Psoas muscle (tissue), 8 donors: Measurements from ENCODE around the gene CARD19. TPM values are rescaled to one million over a fixed set of nuclear protein-coding genes. Genes with fewer than 3 reads are reported as not detected.

Source experiments
- ATAC-seq, 4 donors: fragments of 200-7000 bp; cut with Tn5 transposase; one replicate each; pipeline ENCODE4 v1.9.1; 2020; ENCODE audit warnings: moderate library complexity in 3 of 4, mild to moderate bottlenecking in 2 of 4
- DNase-seq, 2 donors: peaks; one replicate each; pipeline ENCODE4 v3.0.0-alpha.2; 2020
- H3K27ac ChIP-seq: fragments of 200-600 bp; one replicate; pipeline ENCODE4 v1.8.0; 2022
- H3K27me3 ChIP-seq, 3 donors: fragments of 200-600 bp in 1 of 3; one replicate each; pipeline versions ENCODE4 v1.6.1 to v1.8.0; 2013 to 2022; ENCODE audit warnings: low read length in 2 of 3, mild to moderate bottlenecking in 2 of 3, moderate library complexity in 1 of 3; ENCODE audit not compliant: insufficient read depth in 3 of 3
- H3K36me3 ChIP-seq, 2 donors: fragments of 200-600 bp in 1 of 2; one replicate each; pipeline versions ENCODE4 v1.6.1 to v1.8.0; 2013 to 2022; ENCODE audit warnings: low read depth in 1 of 2, mild to moderate bottlenecking in 1 of 2, moderate library complexity in 1 of 2; ENCODE audit not compliant: insufficient read depth in 1 of 2
- H3K4me1 ChIP-seq: fragments of 200-600 bp; one replicate; pipeline ENCODE4 v1.8.0; 2022
- H3K4me3 ChIP-seq: fragments of 200-600 bp; one replicate; pipeline ENCODE4 v1.8.0; 2022; ENCODE audit warnings: mild to moderate bottlenecking
- H3K9me3 ChIP-seq: fragments of 200-600 bp; one replicate; pipeline ENCODE4 v1.8.0; 2022
- WGBS, 3 donors: extraction: QIAGEN DNeasy Blood & Tissue Kit; methylation state at CpG; one replicate each; pipeline versions ENCODE4 v1.1.6 to v1.1.7; 2013; 5-methylcytosine and 5-hydroxymethylcytosine counted together
- intact Hi-C, 2 donors: fragments of 100-400 bp; cut with DNase I; formaldehyde crosslinking; loops; one replicate each; pipeline versions ENCODE4 v1.11.0 to v1.14.2; 2022
- polyA plus RNA-seq, 3 donors: library from polyadenylated mRNA; stranded (reverse); fragments of 200-250 nt; gene quantifications; one replicate each; pipeline ENCODE4 v1.2.3, GENCODE V29; 2013
- total RNA-seq, 4 donors: library from RNA; stranded (reverse); fragmentation: NEBNext Ultra II Directional in 2 of 4; extraction: Animal tissue kit (Norgen Biotek cat#: 25700) in 2 of 4; gene quantifications; one replicate each; pipeline versions ENCODE4 v1.2.1 to v1.2.4, GENCODE V29; 2021 to 2023
- TF ChIP-seq, protein P1 (sequence below): fragments of 200-600 bp; IDR thresholded peaks from one replicate; pipeline ENCODE4 v1.8.0; 2022; ENCODE audit warnings: antibody characterized with exemption
- donor health status: healthy with polysubstance abuse.
- donor health status: DM: no; HTN: no; CAD: no; lungs with moderate emphysema.
- donor health status: Bipolar disorder and iron deficiency.
- donor health status: healthy.
- donor health status: DM: yes; HTN: yes; CAD: no.
- donor health status: DM: no; HTN: no; CAD: no.
- donor health status: DM: no; HTN: no; CAD: no.
- donor health status: DM: yes; HTN: yes; CAD: no.

Gene CARD19
- total and polyA plus RNA-seq, 7 donors = 27.9 to 86.3 (median 46.7) TPM

DNA sequence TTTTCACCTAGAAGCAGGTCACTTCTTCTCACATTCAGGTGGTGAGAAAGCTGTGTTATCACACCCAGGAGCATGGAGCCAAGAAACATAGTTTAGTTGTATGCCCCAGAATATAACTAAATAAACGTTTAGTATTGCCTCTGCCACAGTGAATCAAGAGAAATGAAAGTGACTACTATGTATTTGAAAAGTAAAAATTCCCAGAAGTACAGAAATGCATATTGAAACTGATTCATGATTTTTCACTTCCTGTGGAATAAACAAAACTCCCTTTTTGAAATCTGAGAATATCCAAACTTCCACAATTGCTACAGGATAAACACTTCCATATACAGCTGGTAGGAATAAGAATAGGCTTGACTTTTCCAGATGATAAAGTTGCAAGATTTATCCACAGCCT is 53.3 kb downstream of the CARD19 start:
- intact Hi-C loops = no loop called here
- H3K36me3 ChIP-seq = no peaks in the 10 kb centered on the region
- H3K27me3 ChIP-seq = no peaks in the 10 kb centered on the region
- 38 to 61% (median 50%) methylated on average over 1 of the region's 1 CpG for WGBS, 3 donors
- no peak overlapping the region for H3K4me3 ChIP-seq
- H3K27ac ChIP-seq = no peak overlapping the region
- no peaks in the 10 kb centered on the region for H3K9me3 ChIP-seq
- TF ChIP-seq, protein P1, sequence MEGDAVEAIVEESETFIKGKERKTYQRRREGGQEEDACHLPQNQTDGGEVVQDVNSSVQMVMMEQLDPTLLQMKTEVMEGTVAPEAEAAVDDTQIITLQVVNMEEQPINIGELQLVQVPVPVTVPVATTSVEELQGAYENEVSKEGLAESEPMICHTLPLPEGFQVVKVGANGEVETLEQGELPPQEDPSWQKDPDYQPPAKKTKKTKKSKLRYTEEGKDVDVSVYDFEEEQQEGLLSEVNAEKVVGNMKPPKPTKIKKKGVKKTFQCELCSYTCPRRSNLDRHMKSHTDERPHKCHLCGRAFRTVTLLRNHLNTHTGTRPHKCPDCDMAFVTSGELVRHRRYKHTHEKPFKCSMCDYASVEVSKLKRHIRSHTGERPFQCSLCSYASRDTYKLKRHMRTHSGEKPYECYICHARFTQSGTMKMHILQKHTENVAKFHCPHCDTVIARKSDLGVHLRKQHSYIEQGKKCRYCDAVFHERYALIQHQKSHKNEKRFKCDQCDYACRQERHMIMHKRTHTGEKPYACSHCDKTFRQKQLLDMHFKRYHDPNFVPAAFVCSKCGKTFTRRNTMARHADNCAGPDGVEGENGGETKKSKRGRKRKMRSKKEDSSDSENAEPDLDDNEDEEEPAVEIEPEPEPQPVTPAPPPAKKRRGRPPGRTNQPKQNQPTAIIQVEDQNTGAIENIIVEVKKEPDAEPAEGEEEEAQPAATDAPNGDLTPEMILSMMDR = no peak
- ATAC-seq (no peak), DNase-seq (no peak)
- peaks cover 5% of the 10 kb centered on the region for H3K4me1 ChIP-seq

DNA sequence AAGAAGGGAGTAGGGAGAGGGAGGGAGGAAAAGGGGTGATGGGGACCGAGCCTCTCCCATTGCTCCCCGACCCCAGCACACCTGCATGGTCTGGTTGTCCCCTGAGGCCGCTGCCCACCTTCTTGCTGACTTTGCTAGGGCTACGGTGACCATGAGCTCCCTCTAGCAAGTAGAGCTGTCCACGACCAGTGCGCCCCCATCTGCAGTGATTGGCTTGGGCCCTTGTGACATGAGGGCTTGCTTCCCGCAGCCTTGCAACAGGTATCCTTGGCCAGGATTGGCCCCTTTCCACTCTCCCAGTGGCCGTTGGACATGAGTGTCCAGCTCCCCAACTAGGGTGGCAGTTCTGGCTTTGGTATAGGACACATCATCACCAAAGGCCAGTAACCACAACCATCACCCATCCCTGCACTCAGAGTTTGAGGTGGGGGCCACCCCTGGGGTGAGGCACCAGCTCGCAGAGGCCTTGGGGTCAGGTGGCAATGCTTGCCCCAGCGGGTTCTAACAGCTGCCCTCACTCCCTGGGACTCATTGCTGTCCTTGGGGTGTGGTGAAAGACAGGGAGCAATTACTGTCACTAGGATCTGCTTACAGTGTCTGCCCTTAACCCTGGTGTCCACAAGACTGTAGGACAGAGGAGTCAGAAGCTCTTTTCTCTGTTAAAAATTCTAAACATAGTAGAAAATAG is 55.2 kb downstream of the CARD19 start:
- DNase-seq (no peak), ATAC-seq (peak in 2 of 4 donors; percentile 58 to 60)
- Histone ChIP-seq H3K36me3 (no peaks in the 10 kb centered on the region), H3K27ac (no peak overlapping the region), H3K4me3 (no peak overlapping the region), H3K9me3 (no peaks in the 10 kb centered on the region), H3K27me3 (no peaks in the 10 kb centered on the region), H3K4me1 (no peaks in the 10 kb centered on the region)
- intact Hi-C loops = no loop called here
- WGBS, 3 donors = 84 to 91% (median 84%) methylated on average over 9 to 10 of the region's 10 CpGs
- TF ChIP-seq, protein P1 = no peak

DNA sequence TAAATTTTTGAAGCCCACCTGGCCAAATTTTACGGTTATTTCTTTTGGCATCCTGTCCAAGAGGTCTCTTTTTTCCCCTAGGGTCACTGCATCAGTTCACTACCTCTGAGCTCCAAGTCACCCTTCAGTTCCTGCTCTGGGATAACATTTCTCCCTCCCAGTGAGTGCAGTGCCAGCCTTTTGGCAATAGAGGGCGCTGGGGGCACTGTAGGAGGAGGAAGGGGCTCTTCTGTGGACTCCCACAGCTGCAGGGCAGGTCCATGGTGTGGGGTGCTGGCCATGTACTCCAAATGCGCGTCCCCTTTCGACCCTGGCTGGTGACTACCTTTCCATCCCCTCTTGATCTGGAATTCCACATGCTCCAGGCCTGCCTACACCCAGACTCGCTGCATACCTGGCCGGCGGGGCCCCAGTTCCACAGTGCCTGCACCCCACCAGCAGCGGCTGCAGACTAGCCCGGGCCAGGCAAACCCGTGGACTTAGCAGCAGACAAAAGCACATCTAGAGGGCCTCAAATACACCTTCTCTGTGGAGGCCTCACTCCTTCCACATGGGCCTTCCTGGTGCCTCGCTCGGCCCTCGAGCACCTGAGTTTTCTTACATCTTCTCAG is 58.4 kb downstream of the CARD19 start:
- TF ChIP-seq, protein P1 = peak; percentile 40
- no peak for DNase-seq
- 79 to 81% (median 81%) methylated on average over 14 of the region's 14 CpGs for WGBS, 3 donors
- Histone ChIP-seq H3K9me3 (no peaks in the 10 kb centered on the region), H3K4me3 (no peak overlapping the region), H3K27ac (no peak overlapping the region), H3K27me3 (no peaks in the 10 kb centered on the region), H3K36me3 (no peaks in the 10 kb centered on the region), H3K4me1 (no peaks in the 10 kb centered on the region)
- intact Hi-C loops = no loop called here
- ATAC-seq = peak; percentile 33 to 62 (median 45)

DNA sequence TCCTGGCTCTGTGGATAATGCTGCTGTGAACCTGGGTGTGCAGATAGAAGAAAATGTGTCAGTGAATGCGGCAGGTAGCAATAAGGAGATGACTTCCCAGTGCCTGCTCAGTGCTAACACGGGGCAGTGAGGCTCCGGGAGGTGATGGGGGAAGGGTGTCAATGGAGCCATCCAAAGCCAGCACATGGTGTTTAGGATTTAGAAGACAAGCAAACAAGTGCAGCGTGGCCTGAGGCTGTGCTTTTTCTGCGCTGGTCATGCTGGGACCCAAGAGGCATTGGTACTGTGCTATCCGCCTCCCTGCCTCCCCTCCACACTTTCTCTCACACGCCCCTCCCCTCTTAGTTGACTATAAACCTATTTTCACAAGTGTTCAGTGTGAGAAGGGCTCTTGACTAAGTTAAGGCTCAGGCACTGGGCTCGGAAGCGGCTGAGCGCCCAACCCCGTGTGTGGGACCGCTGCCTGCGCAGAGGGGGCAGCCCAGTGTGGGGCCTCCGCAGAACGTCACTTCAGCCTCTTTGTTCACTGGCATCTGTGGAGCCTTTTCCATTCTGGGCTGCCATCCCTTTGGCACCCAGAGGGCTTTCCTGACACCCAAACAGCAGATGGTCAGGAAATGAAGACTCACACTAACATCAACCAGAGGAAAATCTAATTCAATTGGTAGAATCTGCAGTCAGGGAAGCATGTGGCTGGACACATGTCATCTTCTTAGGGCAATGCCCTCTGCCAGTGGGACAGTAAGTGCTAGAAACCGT is 59.9 kb downstream of the CARD19 start:
- 55 to 68% (median 56%) methylated on average over 16 of the region's 16 CpGs for WGBS, 3 donors
- H3K4me3 ChIP-seq = no peak overlapping the region
- DNase-seq = no peak
- H3K27me3 ChIP-seq = no peaks in the 10 kb centered on the region
- peak in 2 of 4 donors; percentile 16 to 60 for ATAC-seq
- no peaks in the 10 kb centered on the region for H3K36me3 ChIP-seq
- H3K9me3 ChIP-seq = no peaks in the 10 kb centered on the region
- peaks cover 3% of the 10 kb centered on the region for H3K4me1 ChIP-seq
- TF ChIP-seq, protein P1 = no peak
- H3K27ac ChIP-seq = no peak overlapping the region
- intact Hi-C loops = no loop called here
